ENCODE results near the gene FAM217B.
A peak's percentile ranks its signal among the peaks of the same experiment; 100 is the strongest.
"Not testable (repeated sequence)": the region's sequence is repeated elsewhere in the genome, so short reads cannot be mapped to it uniquely, and the experiment has no call there.

The FAM217B gene

DNA sequence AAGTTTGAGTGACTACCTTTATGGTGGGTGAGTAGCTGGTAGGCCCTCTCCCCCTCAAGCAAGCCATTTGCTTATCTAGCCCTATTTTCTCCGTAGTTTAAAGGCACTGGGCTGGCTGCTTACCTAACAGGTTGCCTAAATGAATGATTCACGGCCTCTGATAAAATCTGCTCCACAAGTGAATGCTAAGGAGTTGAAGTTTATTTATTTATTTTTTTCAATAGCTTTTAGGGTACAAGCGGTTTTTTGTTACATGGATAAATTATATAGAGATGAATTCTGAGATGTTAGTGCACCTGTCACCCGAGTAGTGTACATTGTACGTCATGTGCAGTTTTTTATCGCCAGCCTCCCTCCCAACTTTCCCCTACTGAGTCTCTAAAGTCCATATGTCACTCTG is 9.7 kb downstream of the FAM217B start:
- TF ChIP-seq, protein P1, sequence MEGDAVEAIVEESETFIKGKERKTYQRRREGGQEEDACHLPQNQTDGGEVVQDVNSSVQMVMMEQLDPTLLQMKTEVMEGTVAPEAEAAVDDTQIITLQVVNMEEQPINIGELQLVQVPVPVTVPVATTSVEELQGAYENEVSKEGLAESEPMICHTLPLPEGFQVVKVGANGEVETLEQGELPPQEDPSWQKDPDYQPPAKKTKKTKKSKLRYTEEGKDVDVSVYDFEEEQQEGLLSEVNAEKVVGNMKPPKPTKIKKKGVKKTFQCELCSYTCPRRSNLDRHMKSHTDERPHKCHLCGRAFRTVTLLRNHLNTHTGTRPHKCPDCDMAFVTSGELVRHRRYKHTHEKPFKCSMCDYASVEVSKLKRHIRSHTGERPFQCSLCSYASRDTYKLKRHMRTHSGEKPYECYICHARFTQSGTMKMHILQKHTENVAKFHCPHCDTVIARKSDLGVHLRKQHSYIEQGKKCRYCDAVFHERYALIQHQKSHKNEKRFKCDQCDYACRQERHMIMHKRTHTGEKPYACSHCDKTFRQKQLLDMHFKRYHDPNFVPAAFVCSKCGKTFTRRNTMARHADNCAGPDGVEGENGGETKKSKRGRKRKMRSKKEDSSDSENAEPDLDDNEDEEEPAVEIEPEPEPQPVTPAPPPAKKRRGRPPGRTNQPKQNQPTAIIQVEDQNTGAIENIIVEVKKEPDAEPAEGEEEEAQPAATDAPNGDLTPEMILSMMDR (IDR thresholded peaks at IDR 0.05; ENCODE audit: control insufficient read depth, insufficient read depth, low read depth, low read length, missing control alignments) = no peak
- H3K4me3 ChIP-seq (ENCODE audit: control insufficient read depth, low read depth, low read length) = no peak overlapping the region
- no peak for DNase-seq (ENCODE audit: low read depth)

DNA sequence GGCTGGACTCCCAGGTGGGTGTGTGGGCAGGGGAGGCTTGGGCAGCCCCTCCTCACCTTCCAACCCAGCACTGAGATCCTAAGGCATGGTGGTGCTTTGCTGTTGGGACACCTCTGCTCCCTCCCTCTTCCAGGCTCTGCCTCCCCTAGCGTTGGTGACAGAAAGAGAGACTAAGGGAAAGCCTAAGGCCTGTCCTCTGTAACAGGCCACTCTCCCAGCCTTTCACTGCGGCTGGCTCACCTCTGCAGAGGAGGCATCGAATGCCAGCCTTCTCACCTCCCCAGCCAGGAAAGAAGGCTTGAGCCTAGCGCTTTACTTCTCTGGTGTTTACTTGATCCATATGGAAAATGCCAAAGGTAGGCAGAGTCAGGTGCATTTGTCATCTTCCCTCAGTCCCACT is 14.5 kb downstream of the FAM217B start:
- H3K4me3 ChIP-seq (ENCODE audit: control insufficient read depth, low read depth, low read length) = no peak overlapping the region
- no peak for DNase-seq (ENCODE audit: low read depth)
- TF ChIP-seq, protein P1 (IDR thresholded peaks at IDR 0.05; ENCODE audit: control insufficient read depth, insufficient read depth, low read depth, low read length, missing control alignments) = no peak

DNA sequence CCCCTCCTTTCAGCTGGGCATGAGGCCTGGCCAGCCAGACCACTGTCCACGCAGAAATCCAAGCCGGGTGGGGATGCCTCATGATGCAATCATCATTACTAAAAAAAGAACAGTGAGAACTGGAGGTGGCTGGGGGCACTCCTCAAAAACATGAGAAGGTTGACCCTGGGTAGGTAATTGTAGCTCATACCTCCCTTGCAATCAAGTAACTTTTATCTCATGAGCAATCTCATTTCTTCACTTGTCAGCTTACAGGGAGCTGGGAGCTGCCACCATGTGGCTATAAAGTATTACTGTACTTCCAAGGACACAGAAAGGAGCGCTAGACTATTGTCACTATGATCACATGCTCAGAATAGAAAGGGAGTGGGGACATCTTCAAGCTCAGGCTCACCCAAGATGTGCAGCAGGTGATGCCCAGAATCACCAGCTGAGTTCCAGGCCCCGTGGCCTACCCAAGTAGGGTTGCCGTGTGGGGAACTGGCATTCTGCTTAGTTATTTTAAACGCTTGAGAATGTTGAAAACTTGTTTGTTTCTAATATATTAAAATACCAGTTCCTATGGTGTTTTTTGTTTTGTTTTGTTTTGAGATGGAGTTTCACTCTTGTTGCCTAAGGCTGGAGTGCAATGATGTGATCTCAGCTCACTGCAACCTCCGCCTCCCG is 15.1 kb downstream of the FAM217B start:
- TF ChIP-seq, protein P1 (IDR thresholded peaks at IDR 0.05; ENCODE audit: control insufficient read depth, insufficient read depth, low read depth, low read length, missing control alignments) = peak; percentile 38
- no peak overlapping the region for H3K4me3 ChIP-seq (ENCODE audit: control insufficient read depth, low read depth, low read length)
- no peak for DNase-seq (ENCODE audit: low read depth)

DNA sequence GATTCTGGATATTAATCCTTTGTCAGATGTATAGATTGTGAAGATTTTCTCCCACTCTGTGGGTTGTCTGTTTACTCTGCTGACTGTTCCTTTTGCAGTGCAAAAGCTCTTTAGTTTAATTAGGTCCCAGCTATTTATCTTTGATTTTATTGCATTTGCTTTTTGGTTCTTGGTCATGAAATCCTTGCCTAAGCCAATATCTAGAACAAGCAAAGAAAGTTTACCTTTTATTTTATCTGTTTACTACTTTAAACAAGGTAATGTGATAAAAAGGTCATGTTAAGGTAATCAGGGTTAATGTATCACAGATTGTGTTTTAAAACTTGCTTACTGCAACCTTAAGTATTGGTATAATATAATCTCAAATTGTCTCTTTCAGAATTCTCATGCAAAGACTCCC is 17.4 kb downstream of the FAM217B start:
- not testable (repeated sequence) for DNase-seq (ENCODE audit: low read depth); H3K4me3 ChIP-seq (ENCODE audit: control insufficient read depth, low read depth, low read length)

DNA sequence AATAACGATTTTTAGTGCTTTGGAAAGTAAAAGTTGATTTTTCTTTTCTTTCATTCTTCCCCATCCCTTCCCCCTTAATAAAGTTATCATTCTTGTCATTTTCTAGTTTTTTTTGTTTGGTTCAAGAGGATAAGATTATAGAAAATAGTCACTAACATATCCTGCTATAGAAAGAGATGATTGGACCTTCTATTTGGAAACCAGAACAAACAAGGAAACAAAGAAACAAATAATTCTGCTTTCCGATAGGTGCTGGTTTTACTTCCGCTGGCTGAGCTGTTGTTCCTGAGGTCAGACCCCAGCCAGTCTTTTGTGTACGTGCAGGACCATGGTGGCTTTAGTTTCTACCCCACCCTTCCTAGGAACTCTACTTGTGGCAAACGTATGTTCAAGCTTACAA is 17.9 kb downstream of the FAM217B start, which contains the start of gene CDH26:
Gene CDH26 (plus strand): TSS at position 301 of the 400 bp plus-strand sequence. CDS start 304 bp downstream, outside the sequence.
- no peak within 1 kb of the TSS for H3K4me3 ChIP-seq (ENCODE audit: control insufficient read depth, low read depth, low read length)
- TF ChIP-seq, protein P1 (IDR thresholded peaks at IDR 0.05; ENCODE audit: control insufficient read depth, insufficient read depth, low read depth, low read length, missing control alignments) = no peak
- DNase-seq (ENCODE audit: low read depth) = no peak

DNA sequence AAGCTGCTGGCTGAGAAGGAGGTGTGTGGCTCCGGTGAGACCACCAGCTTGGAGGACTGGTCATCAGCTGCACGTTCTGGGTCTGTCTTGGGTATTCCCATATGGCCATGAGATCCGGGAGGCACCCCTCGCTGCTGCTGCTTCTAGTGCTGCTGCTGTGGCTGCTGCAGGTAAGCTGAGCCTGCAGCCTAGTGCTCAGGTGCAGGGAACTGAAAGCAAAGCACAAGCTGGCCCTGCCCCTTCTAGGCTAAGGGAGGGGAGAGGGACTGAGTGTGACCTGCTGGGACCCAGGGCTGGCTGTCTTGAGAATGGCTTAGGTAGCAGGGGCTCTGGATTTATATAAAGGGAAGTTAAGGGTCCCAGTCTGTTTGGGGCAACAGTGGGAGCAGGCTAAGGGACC is 18.4 kb downstream of the FAM217B start:
- no peak overlapping the region for H3K4me3 ChIP-seq (ENCODE audit: control insufficient read depth, low read depth, low read length)
- no peak for DNase-seq (ENCODE audit: low read depth)
- TF ChIP-seq, protein P1 (IDR thresholded peaks at IDR 0.05; ENCODE audit: control insufficient read depth, insufficient read depth, low read depth, low read length, missing control alignments) = no peak

DNA sequence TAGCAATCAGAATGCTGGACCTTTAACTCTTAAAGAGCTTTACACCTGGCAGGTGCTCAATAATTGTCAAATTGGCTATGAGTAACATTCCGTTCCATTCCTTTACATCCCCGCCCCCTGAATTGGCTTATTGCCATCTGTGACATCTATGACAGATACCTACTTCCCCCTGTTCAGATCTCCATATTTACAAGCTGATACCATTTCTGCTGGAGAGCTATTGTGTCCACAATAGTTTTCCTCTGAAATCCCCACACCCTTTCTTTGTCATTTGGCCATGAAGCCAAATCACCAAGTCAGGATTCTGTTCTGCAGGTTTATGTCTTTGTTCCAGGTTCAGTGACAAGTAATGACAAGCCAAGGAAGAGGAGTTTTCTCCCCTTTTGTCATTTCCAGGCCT is 21.2 kb downstream of the FAM217B start:
- H3K4me3 ChIP-seq (ENCODE audit: control insufficient read depth, low read depth, low read length) = no peak overlapping the region
- TF ChIP-seq, protein P1 (IDR thresholded peaks at IDR 0.05; ENCODE audit: control insufficient read depth, insufficient read depth, low read depth, low read length, missing control alignments) = no peak
- no peak for DNase-seq (ENCODE audit: low read depth)
